Activated naive CD8-positive, alpha-beta T cell (primary cell): ENCODE results near the gene ISCA1.

Experiments
- H3K27ac Mint-ChIP-seq: one replicate; pipeline ENCODE4 v1.8.0; 2021; ENCODE audit warnings: mixed read lengths
- H3K27me3 Mint-ChIP-seq: one replicate; pipeline ENCODE4 v1.8.0; 2021; ENCODE audit warnings: mixed read lengths
- H3K36me3 Mint-ChIP-seq: one replicate; pipeline ENCODE4 v1.8.0; 2021; ENCODE audit warnings: mixed read lengths
- H3K4me1 Mint-ChIP-seq: one replicate; pipeline ENCODE4 v1.8.0; 2021; ENCODE audit warnings: low read depth, mixed read lengths
- H3K4me3 Mint-ChIP-seq: one replicate; pipeline ENCODE4 v1.8.0; 2021; ENCODE audit warnings: mild to moderate bottlenecking, mixed read lengths
- H3K9me3 Mint-ChIP-seq: one replicate; pipeline ENCODE4 v1.8.0; 2021; ENCODE audit warnings: low read depth, mixed read lengths

ISCA1 gene

DNA sequence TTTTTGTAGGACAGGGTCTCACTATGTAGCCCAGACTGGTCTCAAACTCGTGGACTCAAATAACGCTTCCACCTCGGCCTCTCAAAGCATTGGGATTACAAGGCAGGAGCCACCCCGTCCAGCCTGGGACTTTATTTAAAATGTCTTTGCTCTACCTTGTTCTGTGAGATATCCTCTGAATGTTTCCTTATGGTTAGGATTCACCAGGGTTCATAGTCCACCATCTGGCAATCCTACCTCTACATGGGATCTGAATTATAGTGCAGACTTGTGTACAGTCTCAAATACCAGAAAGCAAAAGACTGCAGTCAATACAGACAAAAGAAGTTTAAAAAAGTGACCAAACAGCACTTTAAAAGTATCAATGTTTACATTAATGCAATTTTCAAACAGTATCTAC is 10.1 kb downstream of the ISCA1 start:
- H3K4me1 Mint-ChIP-seq: peaks cover 19% of the 10 kb centered on the region
- H3K27ac Mint-ChIP-seq: no peak overlapping the region
- no peak overlapping the region for H3K4me3 Mint-ChIP-seq
- no peaks in the 10 kb centered on the region for H3K9me3 Mint-ChIP-seq
- peaks cover 22% of the 10 kb centered on the region for H3K36me3 Mint-ChIP-seq
- H3K27me3 Mint-ChIP-seq: no peaks in the 10 kb centered on the region

- peaks cover 16% of the 10 kb centered on the region for H3K36me3 Mint-ChIP-seq
- no peaks in the 10 kb centered on the region for H3K27me3 Mint-ChIP-seq
- no peak overlapping the region for H3K27ac Mint-ChIP-seq
These were observed 18.5 kb downstream of the ISCA1 start for GRCh38 chr9:86263876-86264275.

DNA sequence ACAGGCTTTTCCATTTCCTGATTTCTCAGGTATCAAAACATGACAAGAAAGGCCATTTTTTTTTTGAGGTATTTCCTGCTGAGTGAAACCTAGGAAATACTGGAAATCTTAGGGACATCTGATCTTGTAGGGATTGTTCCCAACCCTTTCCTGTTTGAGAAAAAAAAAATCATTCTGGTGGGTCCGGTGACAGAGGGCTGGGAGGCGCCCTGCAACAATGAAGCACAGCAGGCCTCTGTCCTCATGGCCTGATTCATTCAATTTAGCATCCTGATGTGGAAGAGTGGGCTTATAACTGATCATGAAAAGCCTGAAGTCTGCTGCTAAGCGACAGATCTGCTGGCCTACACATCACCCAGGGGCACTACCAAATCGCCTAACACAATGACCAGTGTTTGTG is 19.8 kb downstream of the ISCA1 start:
- Mint-ChIP-seq H3K36me3 (peaks cover 13% of the 10 kb centered on the region), H3K27ac (no peak overlapping the region), H3K9me3 (no peaks in the 10 kb centered on the region), H3K4me3 (no peak overlapping the region), H3K4me1 (peaks cover 1% of the 10 kb centered on the region), H3K27me3 (no peaks in the 10 kb centered on the region)

More at GRCh38 chr9:86263876-86264275, 18.5 kb downstream of the ISCA1 start:
- Mint-ChIP-seq H3K9me3 (no peaks in the 10 kb centered on the region), H3K4me3 (no peak overlapping the region), H3K4me1 (peaks cover 3% of the 10 kb centered on the region)

GRCh38 chr9:86259557-86259956 is 22.8 kb downstream of the ISCA1 start, which contains the start of gene C9orf153:
Gene C9orf153, minus strand, starts transcription at chr9:86259657. Its CDS starts 30,054 bp downstream, at chr9:86229603.
- Mint-ChIP-seq H3K36me3 (peaks cover 13% of the 10 kb centered on the region), H3K27me3 (no peaks in the 10 kb centered on the region), H3K4me3 (no peak within 1 kb of the TSS), H3K9me3 (no peaks in the 10 kb centered on the region), H3K4me1 (no peaks in the 10 kb centered on the region), H3K27ac (no peak within 1 kb of the TSS)

DNA sequence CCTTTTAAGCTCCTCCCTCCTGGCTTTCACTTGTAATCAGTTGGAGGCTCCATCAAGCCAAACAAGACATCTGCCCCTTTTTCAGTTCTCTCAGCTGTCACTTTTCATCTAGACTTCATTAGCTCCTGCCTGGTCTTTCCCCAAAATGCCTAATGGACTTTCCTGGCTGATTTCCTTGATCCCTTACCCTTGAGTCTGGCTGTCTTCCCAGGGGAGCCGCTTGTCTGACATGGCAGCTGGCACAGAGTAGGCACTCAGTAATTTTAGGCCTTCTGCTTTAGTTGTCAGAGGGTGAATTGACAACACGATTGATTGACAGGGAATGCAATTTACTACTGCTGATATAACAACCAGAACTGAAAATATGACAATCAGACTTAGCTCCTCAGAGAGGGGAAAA is 24.9 kb downstream of the ISCA1 start:
- H3K27me3 Mint-ChIP-seq: no peaks in the 10 kb centered on the region
- no peak overlapping the region for H3K27ac Mint-ChIP-seq
- peaks cover 7% of the 10 kb centered on the region for H3K36me3 Mint-ChIP-seq
- H3K4me3 Mint-ChIP-seq: no peak overlapping the region
- H3K4me1 Mint-ChIP-seq: no peaks in the 10 kb centered on the region
- H3K9me3 Mint-ChIP-seq: no peaks in the 10 kb centered on the region

GRCh38 chr9:86256653-86257052 is 25.7 kb downstream of the ISCA1 start:
- Mint-ChIP-seq H3K4me1 (no peaks in the 10 kb centered on the region), H3K27me3 (no peaks in the 10 kb centered on the region), H3K4me3 (no peak overlapping the region), H3K36me3 (peaks cover 7% of the 10 kb centered on the region), H3K9me3 (no peaks in the 10 kb centered on the region), H3K27ac (no peak overlapping the region)

DNA sequence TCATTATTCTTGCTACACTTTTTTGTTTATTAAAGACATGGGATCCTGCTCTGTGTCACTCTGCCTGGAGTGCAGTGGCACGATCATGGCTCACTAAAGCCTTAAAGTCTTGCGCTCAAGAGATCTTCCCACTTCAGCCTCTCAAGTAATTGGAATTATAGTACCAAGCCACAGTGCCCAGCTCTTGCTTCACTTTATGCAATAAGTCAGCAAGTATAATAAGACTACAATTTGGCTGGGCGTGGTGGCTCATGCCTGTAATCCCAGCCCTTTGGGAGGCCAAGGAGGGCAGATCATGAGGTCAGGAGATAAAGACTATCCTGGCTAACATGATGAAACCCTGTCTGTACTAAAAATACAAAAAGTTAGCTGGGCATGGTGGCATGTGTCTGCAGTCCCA is 28.8 kb downstream of the ISCA1 start:
- Mint-ChIP-seq H3K27ac (no peak overlapping the region), H3K27me3 (no peaks in the 10 kb centered on the region), H3K4me1 (no peaks in the 10 kb centered on the region), H3K36me3 (peaks cover 12% of the 10 kb centered on the region), H3K4me3 (no peak overlapping the region), H3K9me3 (no peaks in the 10 kb centered on the region)

DNA sequence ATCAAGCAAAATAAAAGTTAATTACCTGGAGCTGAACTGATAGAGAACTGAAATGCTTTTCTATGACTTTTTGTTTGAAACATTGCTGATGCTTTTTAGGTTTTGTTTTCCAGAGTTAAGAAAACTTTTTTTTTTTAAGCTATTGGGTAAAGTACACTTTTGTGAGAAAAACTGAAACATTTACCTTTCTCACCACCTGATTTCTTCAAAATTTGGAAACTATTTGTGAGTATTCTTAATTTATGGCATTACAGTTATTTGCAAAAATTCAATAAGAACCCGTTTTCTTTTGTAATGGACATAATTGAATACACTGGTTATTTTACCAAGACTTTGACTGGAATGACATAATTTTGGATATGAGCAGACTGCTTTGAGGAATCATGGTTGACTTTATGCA is 29.5 kb downstream of the ISCA1 start:
- peaks cover 12% of the 10 kb centered on the region for H3K36me3 Mint-ChIP-seq
- no peaks in the 10 kb centered on the region for H3K4me1 Mint-ChIP-seq
- H3K27ac Mint-ChIP-seq: no peak overlapping the region
- H3K27me3 Mint-ChIP-seq: no peaks in the 10 kb centered on the region
- no peaks in the 10 kb centered on the region for H3K9me3 Mint-ChIP-seq
- no peak overlapping the region for H3K4me3 Mint-ChIP-seq

DNA sequence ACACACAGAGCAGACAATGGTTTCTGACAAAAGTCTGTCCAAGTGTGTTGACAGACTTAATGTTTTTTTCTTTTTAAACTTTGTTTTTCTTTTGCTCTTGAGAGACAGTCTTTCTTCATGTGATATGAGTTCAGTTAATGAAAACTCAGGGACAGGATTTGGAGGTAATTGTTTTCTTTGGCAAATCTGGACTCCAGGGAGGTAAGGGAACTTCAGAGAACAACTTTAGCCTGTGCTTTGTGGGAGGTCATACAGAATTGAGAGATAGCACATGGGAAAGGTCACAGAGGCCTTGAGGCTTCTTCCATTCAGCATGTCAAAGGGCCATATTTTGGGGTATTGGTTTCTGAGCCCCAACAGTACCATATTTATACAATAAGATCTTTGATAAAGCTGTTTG is 32.2 kb downstream of the ISCA1 start:
- Mint-ChIP-seq H3K27me3 (no peaks in the 10 kb centered on the region), H3K36me3 (peaks cover 11% of the 10 kb centered on the region), H3K4me3 (no peak overlapping the region), H3K4me1 (no peaks in the 10 kb centered on the region), H3K9me3 (no peaks in the 10 kb centered on the region), H3K27ac (no peak overlapping the region)

- Mint-ChIP-seq H3K36me3 (peaks cover 7% of the 10 kb centered on the region), H3K27me3 (no peaks in the 10 kb centered on the region), H3K4me3 (no peak overlapping the region), H3K27ac (no peak overlapping the region), H3K9me3 (no peaks in the 10 kb centered on the region), H3K4me1 (no peaks in the 10 kb centered on the region)
These were observed 33.6 kb downstream of the ISCA1 start for GRCh38 chr9:86248746-86249145.

- Mint-ChIP-seq H3K27ac (no peak overlapping the region), H3K27me3 (no peaks in the 10 kb centered on the region), H3K36me3 (peaks cover 7% of the 10 kb centered on the region), H3K4me3 (no peak overlapping the region), H3K9me3 (no peaks in the 10 kb centered on the region), H3K4me1 (no peaks in the 10 kb centered on the region)
These were observed 35.6 kb downstream of the ISCA1 start for GRCh38 chr9:86246752-86247161.

- no peaks in the 10 kb centered on the region for H3K27me3 Mint-ChIP-seq
- peaks cover 5% of the 10 kb centered on the region for H3K4me1 Mint-ChIP-seq
- no peak overlapping the region for H3K4me3 Mint-ChIP-seq
- no peaks in the 10 kb centered on the region for H3K36me3 Mint-ChIP-seq
- H3K27ac Mint-ChIP-seq: no peak overlapping the region
- H3K9me3 Mint-ChIP-seq: no peaks in the 10 kb centered on the region
These were observed 40.3 kb downstream of the ISCA1 start for GRCh38 chr9:86242071-86242470.

DNA sequence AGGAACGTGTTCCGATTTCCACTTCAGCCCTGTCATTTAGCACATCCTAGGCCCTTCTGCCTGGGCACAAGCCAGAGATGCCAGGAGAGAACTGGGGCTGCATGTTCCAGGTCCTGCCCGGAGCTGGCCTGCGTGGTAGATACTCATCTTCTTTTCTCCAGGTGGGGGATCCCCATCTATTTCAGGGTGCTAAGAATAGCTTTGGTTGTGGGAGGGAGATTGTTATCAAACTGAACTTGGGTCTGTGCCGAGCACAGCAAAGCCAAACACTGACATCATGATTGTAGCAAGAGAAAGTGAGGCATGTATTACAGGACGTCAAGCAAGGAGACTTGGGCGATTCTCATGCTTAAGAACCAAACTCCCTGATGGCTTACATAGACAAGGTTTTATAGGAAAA is 41.1 kb downstream of the ISCA1 start:
- H3K27ac Mint-ChIP-seq: no peak overlapping the region
- H3K36me3 Mint-ChIP-seq: no peaks in the 10 kb centered on the region
- H3K4me1 Mint-ChIP-seq: peaks cover 5% of the 10 kb centered on the region
- no peak overlapping the region for H3K4me3 Mint-ChIP-seq
- no peaks in the 10 kb centered on the region for H3K27me3 Mint-ChIP-seq
- no peaks in the 10 kb centered on the region for H3K9me3 Mint-ChIP-seq

DNA sequence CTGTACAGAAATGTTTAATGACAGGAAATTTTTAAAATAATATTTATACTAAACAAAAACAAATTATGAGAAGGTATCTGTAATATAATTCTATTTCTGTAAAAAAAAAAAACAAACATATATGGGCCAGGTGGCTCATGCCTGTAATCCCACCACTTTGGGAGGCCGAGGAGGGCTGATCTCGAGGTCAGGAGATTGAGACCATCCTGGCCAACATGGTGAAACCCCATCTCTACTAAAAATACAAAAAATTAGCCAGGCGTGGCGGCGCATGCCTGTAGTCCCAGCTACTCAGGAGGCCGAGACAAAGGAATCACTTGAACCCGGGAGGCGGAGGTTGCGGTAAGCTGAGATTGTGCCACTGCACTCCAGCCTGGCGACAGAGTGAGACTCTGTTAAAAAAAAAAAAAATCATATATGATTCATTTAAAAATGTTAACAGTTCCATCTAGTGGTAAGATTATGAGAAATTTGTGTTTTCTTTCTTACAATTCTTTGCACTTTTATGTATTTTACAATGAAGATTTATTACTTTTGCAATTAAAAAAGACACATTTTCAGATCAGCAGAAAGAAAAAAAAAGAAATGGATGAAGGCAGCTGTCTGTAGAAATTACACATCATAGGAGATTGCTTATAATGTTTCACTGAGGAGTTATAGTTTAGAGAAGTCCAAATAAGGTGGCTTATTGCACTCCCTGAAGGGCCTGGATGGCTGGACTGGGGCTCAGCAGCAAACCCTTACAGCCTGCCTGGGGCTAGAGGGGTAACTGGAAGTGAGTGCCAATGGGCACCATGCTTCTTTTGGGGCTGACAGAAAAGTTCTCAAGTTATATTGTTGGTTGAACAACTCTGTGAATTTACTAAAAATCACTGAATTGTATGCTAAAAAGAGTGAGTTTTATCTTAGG is 43.2 kb downstream of the ISCA1 start:
- H3K27ac Mint-ChIP-seq: no peak overlapping the region
- peaks cover 5% of the 10 kb centered on the region for H3K4me1 Mint-ChIP-seq
- no peaks in the 10 kb centered on the region for H3K9me3 Mint-ChIP-seq
- H3K36me3 Mint-ChIP-seq: peaks cover 4% of the 10 kb centered on the region
- peaks cover 1% of the 10 kb centered on the region for H3K27me3 Mint-ChIP-seq
- no peak overlapping the region for H3K4me3 Mint-ChIP-seq

GRCh38 chr9:86230858-86231257 is 51.5 kb downstream of the ISCA1 start:
- H3K27me3 Mint-ChIP-seq: peaks cover 1% of the 10 kb centered on the region
- no peaks in the 10 kb centered on the region for H3K4me1 Mint-ChIP-seq
- no peak overlapping the region for H3K4me3 Mint-ChIP-seq
- H3K27ac Mint-ChIP-seq: no peak overlapping the region
- peaks cover 4% of the 10 kb centered on the region for H3K36me3 Mint-ChIP-seq
- no peaks in the 10 kb centered on the region for H3K9me3 Mint-ChIP-seq

DNA sequence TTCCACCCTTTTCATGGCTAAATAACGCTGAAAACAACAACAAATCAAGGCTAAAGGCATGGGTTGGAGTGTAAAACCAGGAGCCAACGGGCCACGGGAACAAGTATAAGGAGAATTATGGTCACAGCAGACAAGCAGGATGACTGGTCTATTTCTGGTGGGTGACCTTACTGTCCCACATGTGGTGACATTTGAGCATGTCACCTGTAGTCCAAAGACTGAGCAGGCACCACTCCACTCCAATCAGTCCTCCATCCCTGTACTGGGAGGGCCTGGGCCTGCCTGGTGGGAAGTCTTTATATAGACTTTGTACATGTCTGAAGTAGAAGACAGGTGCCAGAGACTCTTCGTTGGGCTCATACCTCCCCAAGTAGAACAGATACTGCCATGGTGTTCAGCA is 59.7 kb downstream of the ISCA1 start:
- no peaks in the 10 kb centered on the region for H3K36me3 Mint-ChIP-seq
- no peaks in the 10 kb centered on the region for H3K4me1 Mint-ChIP-seq
- H3K27ac Mint-ChIP-seq: no peak overlapping the region

More for the DNA sequence above, 59.7 kb downstream of the ISCA1 start:
- Mint-ChIP-seq H3K27me3 (no peaks in the 10 kb centered on the region), H3K4me3 (no peak overlapping the region), H3K9me3 (no peaks in the 10 kb centered on the region)
